HCT116 (cell line): ENCODE data around the gene SEC16A. TPM values are rescaled to one million over a fixed set of nuclear protein-coding genes. Genes with fewer than 3 reads are reported as not detected.

ENCODE experiments used
- ATAC-seq: fragments of 200-7000 bp; cut with Tn5 transposase; 2 replicates; pipeline ENCODE4 v1.9.1; 2020; ENCODE audit warnings: mild to moderate bottlenecking, moderate library complexity
- BruUV-seq: library from RNA; stranded (reverse); fragments of 400-500 nt; replicated peaks from 2 replicates; lab custom pipeline; 2021; lab: Mats Ljungman, UMichigan
- CTCF ChIA-PET: fragments of 300-600 bp; sonication (Branson Sonifier 250); formaldehyde crosslinking; loops from one replicate; lab custom pipeline; 2021; ENCODE audit warnings: antibody characterized with exemption; lab: Charles Lee
- POLR2A ChIA-PET: fragments of 300-600, 350-600 bp; sonication (Branson Sonifier 250); formaldehyde crosslinking; loops from one replicate; lab custom pipeline; 2021; ENCODE audit warnings: antibody characterized with exemption; lab: Charles Lee
- RAD21 ChIA-PET, 2 experiments: fragments of 300-600 bp; sonication (Branson Sonifier 250); formaldehyde crosslinking; loops; one replicate each; lab custom pipeline; 2023; ENCODE audit warnings: low total read pairs in 2 of 2; ENCODE audit not compliant: uncharacterized antibody in 2 of 2, unreplicated experiment in 2 of 2, low non-redundant PET in 1 of 2; lab: Charles Lee
- DNase-seq: peaks from one replicate; pipeline ENCODE4 v3.0.0-alpha.2; 2010; ENCODE audit warnings: low read depth, low spot score
- H2AFZ ChIP-seq: fragments of 200-600 bp; shearing (Covaris generic), sonication (generic); 2 replicates; pipeline ENCODE4 v1.6.1; 2017; ENCODE audit warnings: low read depth, mixed run types, mixed read lengths, antibody characterized with exemption, low read length; ENCODE audit not compliant: poor library complexity, severe bottlenecking
- H3K27ac ChIP-seq: 2 replicates; pipeline ENCODE4 v1.5.1; 2012; ENCODE audit warnings: low read depth, low read length
- H3K27me3 ChIP-seq: fragments of 200-600 bp; sonication (generic); 2 replicates; pipeline ENCODE4 v1.6.1; 2016; ENCODE audit warnings: mixed run types, low read length, mixed read lengths; ENCODE audit not compliant: insufficient read depth
- H3K36me3 ChIP-seq, 2 experiments: fragments of 200-500 bp in 1 of 2; fragments of 200-600 bp in 1 of 2; sonication (Bioruptor generic) in 1 of 2; sonication (generic) in 1 of 2; 2 replicates each; pipeline versions ENCODE4 v1.5.1 to v1.6.1; 2014 to 2016; ENCODE audit warnings: low read length in 2 of 2, inconsistent platforms in 1 of 2, mixed read lengths in 1 of 2, mixed run types in 1 of 2; ENCODE audit not compliant: insufficient read depth in 2 of 2, control insufficient read depth in 1 of 2
- H3K4me1 ChIP-seq, 2 experiments: fragments of 200-600 bp in 1 of 2; sonication (generic) in 1 of 2; 2 replicates each; pipeline versions ENCODE4 v1.5.1 to v1.6.1; 2012 to 2017; ENCODE audit warnings: low read length in 2 of 2, inconsistent platforms in 1 of 2, mild to moderate bottlenecking in 1 of 2, mixed read lengths in 1 of 2, mixed run types in 1 of 2, moderate library complexity in 1 of 2; ENCODE audit not compliant: insufficient read depth in 2 of 2, control insufficient read depth in 1 of 2
- H3K4me2 ChIP-seq: fragments of 200-600 bp; sonication (generic); 2 replicates; pipeline ENCODE4 v1.6.1; 2017; ENCODE audit warnings: mixed run types, low read length, mixed read lengths
- H3K4me3 ChIP-seq, 2 experiments: fragments of 200-600 bp in 1 of 2; sonication (generic) in 1 of 2; replicated peaks in 1 of 2; 2 replicates each; pipeline ENCODE4 v1.5.1; 2011 to 2016; ENCODE audit warnings: low read length in 2 of 2, control low read depth in 1 of 2, low read depth in 1 of 2, mild to moderate bottlenecking in 1 of 2, mixed read lengths in 1 of 2, mixed run types in 1 of 2
- H3K79me2 ChIP-seq: fragments of 200-600 bp; sonication (generic); 2 replicates; pipeline ENCODE4 v1.6.1; 2017; ENCODE audit warnings: mild to moderate bottlenecking, mixed run types, low read length, moderate library complexity, mixed read lengths; ENCODE audit not compliant: insufficient read depth
- H3K9ac ChIP-seq: fragments of 200-600 bp; sonication (generic); 2 replicates; pipeline ENCODE4 v1.6.1; 2016; ENCODE audit warnings: low read length, mixed read lengths
- H3K9me2 ChIP-seq: fragments of 200-600 bp; sonication (generic), shearing (Covaris generic); 2 replicates; pipeline ENCODE4 v1.6.1; 2017; ENCODE audit warnings: mixed run types, mild to moderate bottlenecking, moderate library complexity; ENCODE audit not compliant: insufficient read depth
- H3K9me3 ChIP-seq, 2 experiments: fragments of 200-500 bp in 1 of 2; fragments of 200-600 bp in 1 of 2; sonication (Bioruptor generic) in 1 of 2; sonication (generic) in 1 of 2; 2 replicates each; pipeline ENCODE4 v1.6.1; 2014 to 2017; ENCODE audit warnings: low read length in 2 of 2, mixed read lengths in 2 of 2, inconsistent platforms in 1 of 2, low read depth in 1 of 2, mild to moderate bottlenecking in 1 of 2, mixed run types in 1 of 2, moderate library complexity in 1 of 2; ENCODE audit not compliant: control insufficient read depth in 1 of 2, insufficient read depth in 1 of 2
- H4K20me1 ChIP-seq: fragments of 200-600 bp; sonication (generic), shearing (Covaris generic); 2 replicates; pipeline ENCODE4 v1.6.1; 2017; ENCODE audit warnings: mixed run types, mild to moderate bottlenecking, moderate library complexity; ENCODE audit not compliant: insufficient read depth
- CBX3 ChIP-seq: IDR thresholded peaks from 2 replicates; pipeline ENCODE4 v1.6.1; 2012; ENCODE audit warnings: low read depth
- EZH2 ChIP-seq: fragments of 200-600 bp; sonication (generic); IDR thresholded peaks from 2 replicates; pipeline ENCODE4 v1.6.1; 2017; ENCODE audit warnings: antibody characterized with exemption, mixed run types
- EZH2phosphoT487 ChIP-seq: fragments of 200-600 bp; IDR thresholded peaks from 2 replicates; pipeline ENCODE4 v1.6.1; 2018; ENCODE audit warnings: antibody characterized with exemption, borderline replicate concordance
- FOSL1 ChIP-seq: IDR thresholded peaks from 2 replicates; pipeline ENCODE4 v1.6.1; 2012; ENCODE audit warnings: low read depth
- JUND ChIP-seq: IDR thresholded peaks from 2 replicates; pipeline ENCODE4 v1.6.1; 2012
- MAX ChIP-seq: IDR thresholded peaks from 2 replicates; pipeline ENCODE4 v1.6.1; 2012
- POLR2A ChIP-seq: IDR thresholded peaks from 2 replicates; pipeline ENCODE4 v1.7.0; 2011; ENCODE audit warnings: borderline replicate concordance; ENCODE audit not compliant: insufficient read depth, insufficient read length; ENCODE audit errors: extremely low read depth
- POLR2AphosphoS5 ChIP-seq: IDR thresholded peaks from 2 replicates; pipeline ENCODE4 v1.6.1; 2011; ENCODE audit warnings: mild to moderate bottlenecking, low read depth, low read length, moderate library complexity
- RAD21 ChIP-seq: IDR thresholded peaks from 2 replicates; pipeline ENCODE4 v1.6.1; 2012; ENCODE audit warnings: low read depth, mild to moderate bottlenecking
- TCF7L2 ChIP-seq: IDR thresholded peaks from 2 replicates; pipeline ENCODE4 v1.7.0; 2011; ENCODE audit warnings: borderline replicate concordance, inconsistent platforms; ENCODE audit not compliant: insufficient read depth, insufficient read length; ENCODE audit errors: extremely low read depth
- ZFX ChIP-seq: fragments of 450-650 bp; IDR thresholded peaks from 2 replicates; pipeline ENCODE4 v1.6.1; 2017
- ZNF274 ChIP-seq: fragments of 200-500 bp; sonication (Bioruptor generic); IDR thresholded peaks from 2 replicates; pipeline ENCODE4 v1.6.1; 2014; ENCODE audit warnings: mild to moderate bottlenecking, low read depth, low read length, inconsistent platforms
- intact Hi-C: fragments of 100-400 bp; cut with micrococcal nuclease; formaldehyde crosslinking; loops from 2 replicates; pipeline ENCODE4 v1.10.0; 2022
- total RNA-seq: library from RNA; stranded (reverse); gene quantifications from one replicate; pipeline ENCODE4 v1.2.1, GENCODE V29; 2021; ENCODE audit not compliant: unreplicated experiment
- TF ChIP-seq, protein P1 (sequence below): IDR thresholded peaks from 2 replicates; pipeline ENCODE4 v1.6.1; 2012

Gene SEC16A
- total RNA-seq, 1 experiment from 2014 or later = 49.8 TPM

DNA sequence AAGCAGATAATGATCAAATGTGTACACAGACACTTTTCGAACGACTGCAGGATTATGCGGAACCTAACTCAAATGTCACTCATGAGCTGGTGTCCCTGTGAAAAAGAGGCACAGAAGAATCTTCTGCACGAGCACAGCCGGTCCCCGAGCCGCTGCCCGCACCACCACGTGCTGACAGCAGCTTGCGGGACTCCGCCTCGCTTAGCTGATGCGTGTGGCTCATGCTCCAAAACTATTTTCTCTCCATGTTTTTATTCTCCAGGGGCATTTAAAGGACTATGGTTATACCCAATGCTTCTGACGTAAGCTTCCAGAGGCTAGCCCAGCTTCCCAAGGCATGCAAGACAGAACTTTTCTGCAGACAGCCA lies 9.5 kb downstream of the SEC16A start:
- ChIA-PET POLR2A (no interaction called here), CTCF (no interaction called here), RAD21 (no interaction called here)
- H3K4me2 ChIP-seq = no peak overlapping the region
- no TSS peak for BruUV-seq
- no peaks in the 10 kb centered on the region for H3K9me3 ChIP-seq
- no peaks in the 10 kb centered on the region for H3K4me1 ChIP-seq
- H3K79me2 ChIP-seq = peaks cover 95% of the 10 kb centered on the region
- TF ChIP-seq RAD21 (no peak), POLR2AphosphoS5 (no peak), ZNF274 (no peak), JUND (no peak), TCF7L2 (no peak), POLR2A (no peak), MAX (no peak), FOSL1 (no peak), EZH2 (no peak), ZFX (no peak), CBX3 (no peak), EZH2phosphoT487 (no peak)
- TF ChIP-seq, protein P1, sequence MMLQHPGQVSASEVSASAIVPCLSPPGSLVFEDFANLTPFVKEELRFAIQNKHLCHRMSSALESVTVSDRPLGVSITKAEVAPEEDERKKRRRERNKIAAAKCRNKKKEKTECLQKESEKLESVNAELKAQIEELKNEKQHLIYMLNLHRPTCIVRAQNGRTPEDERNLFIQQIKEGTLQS = no peak
- ATAC-seq (no peak), DNase-seq (no peak)
- peaks cover 53 to 78% of the 10 kb centered on the region in 2 experiments for H3K36me3 ChIP-seq
- intact Hi-C loops = no loop called here
- no peaks in the 10 kb centered on the region for H3K9me2 ChIP-seq
- no peak overlapping the region for H3K27ac ChIP-seq
- H3K4me3 ChIP-seq = no peak overlapping the region
- H4K20me1 ChIP-seq = no peaks in the 10 kb centered on the region
- H3K9ac ChIP-seq = no peak overlapping the region
- no peak overlapping the region for H2AFZ ChIP-seq
- no peaks in the 10 kb centered on the region for H3K27me3 ChIP-seq
